ENCODE measurements around the gene ZNF132. TPM values are rescaled to one million over a fixed set of nuclear protein-coding genes. Genes with fewer than 3 reads are reported as not detected.

ZNF132 gene
- total and polyA plus RNA-seq, 2 experiments from 2014 or later: 2.2 to 5.2 TPM

DNA sequence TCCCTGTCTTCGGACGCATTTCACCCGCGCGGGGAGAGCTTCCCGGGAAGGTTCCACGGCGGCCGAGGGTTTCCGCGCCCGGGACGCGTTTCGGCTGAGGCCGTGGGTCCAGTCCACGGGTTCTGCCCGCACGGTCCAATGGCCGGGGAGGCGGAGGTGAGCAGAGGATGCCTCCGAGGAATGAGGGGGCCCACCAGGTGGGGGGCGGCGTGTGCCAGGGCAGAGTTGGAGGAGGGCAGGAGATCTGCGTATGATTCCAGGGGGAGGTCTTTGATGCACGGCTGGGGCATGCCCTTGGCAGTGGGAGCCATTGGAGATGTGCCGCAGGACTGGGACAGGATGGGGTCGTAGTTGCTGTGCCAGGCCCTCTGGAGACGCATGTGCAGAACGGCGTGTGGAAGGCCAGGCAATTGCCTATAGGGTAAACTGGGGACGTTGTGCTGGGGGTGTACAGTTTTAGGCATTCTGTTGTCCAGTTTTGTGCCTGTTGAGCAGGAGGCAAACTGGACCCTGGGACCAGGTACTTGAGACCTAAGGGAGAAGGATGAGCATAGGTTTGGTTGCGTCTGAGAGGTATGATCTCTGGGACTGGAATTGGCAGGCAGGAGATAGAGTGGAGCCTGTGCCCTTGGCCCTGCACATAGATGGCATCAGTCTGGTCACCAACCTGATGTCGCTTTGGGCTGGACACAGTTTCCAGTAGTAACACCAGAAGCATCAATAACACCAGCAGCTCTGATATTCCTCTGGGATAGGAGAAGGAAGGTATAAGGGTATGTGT, 30.8 kb downstream of the ZNF132 start:
- Mint-ChIP-seq H3K9me3 (peaks cover 10% of the 10 kb centered on the region), H3K27ac (no peak overlapping the region), H3K36me3 (ENCODE audit: low read depth) (peaks cover 8% of the 10 kb centered on the region), H3K4me1 (peaks cover 17% of the 10 kb centered on the region), H3K4me3 (peak overlapping the region; percentile 94), H3K27me3 (ENCODE audit: insufficient read depth, low read depth, poor library complexity) (peaks cover 13% of the 10 kb centered on the region)
- Histone ChIP-seq H3K4me3 (peak overlapping the region; percentile 94), H3K4me2 (peak overlapping the region; percentile 98), H3K36me3 (ENCODE audit: insufficient read depth) (no peaks in the 10 kb centered on the region), H3K9me2 (ENCODE audit: insufficient read depth) (0 out of 2 replicates have a peak, but pooled peaks cover 5% of the 10 kb centered on the region), H4K20me1 (replicated peaks; ENCODE audit: insufficient read depth) (no peaks in the 10 kb centered on the region), H3F3A (replicated peaks; ENCODE audit: low read depth) (0 out of 2 replicates have a peak, but pooled peaks cover 6% of the 10 kb centered on the region), H3K27ac (ENCODE audit: low read depth) (no peak overlapping the region), H3K27me3 (ENCODE audit: insufficient read depth) (0 out of 2 replicates have a peak, but pooled peaks cover 7% of the 10 kb centered on the region), H3K79me2 (replicated peaks; ENCODE audit: insufficient read depth) (no peaks in the 10 kb centered on the region), H3K4me1 (ENCODE audit: insufficient read depth) (no peaks in the 10 kb centered on the region), H2AFZ (peak overlapping the region; percentile 91)
- ATAC-seq (peak; percentile 48), DNase-seq (ENCODE audit: low spot score) (peak; percentile 37)
- TF ChIP-seq, protein P1, sequence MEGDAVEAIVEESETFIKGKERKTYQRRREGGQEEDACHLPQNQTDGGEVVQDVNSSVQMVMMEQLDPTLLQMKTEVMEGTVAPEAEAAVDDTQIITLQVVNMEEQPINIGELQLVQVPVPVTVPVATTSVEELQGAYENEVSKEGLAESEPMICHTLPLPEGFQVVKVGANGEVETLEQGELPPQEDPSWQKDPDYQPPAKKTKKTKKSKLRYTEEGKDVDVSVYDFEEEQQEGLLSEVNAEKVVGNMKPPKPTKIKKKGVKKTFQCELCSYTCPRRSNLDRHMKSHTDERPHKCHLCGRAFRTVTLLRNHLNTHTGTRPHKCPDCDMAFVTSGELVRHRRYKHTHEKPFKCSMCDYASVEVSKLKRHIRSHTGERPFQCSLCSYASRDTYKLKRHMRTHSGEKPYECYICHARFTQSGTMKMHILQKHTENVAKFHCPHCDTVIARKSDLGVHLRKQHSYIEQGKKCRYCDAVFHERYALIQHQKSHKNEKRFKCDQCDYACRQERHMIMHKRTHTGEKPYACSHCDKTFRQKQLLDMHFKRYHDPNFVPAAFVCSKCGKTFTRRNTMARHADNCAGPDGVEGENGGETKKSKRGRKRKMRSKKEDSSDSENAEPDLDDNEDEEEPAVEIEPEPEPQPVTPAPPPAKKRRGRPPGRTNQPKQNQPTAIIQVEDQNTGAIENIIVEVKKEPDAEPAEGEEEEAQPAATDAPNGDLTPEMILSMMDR (conservative IDR thresholded peaks at IDR 0.05; ENCODE audit: low read depth in 2 of 2): no peak
- TF ChIP-seq EZH2phosphoT487 (IDR thresholded peaks at IDR 0.05; ENCODE audit: unreplicated experiment) (no peak), CREB1 (CRISPR knock-in tag; IDR thresholded peaks at IDR 0.05; ENCODE audit: low read depth) (no peak)
- TF ChIP-seq, protein P2, sequence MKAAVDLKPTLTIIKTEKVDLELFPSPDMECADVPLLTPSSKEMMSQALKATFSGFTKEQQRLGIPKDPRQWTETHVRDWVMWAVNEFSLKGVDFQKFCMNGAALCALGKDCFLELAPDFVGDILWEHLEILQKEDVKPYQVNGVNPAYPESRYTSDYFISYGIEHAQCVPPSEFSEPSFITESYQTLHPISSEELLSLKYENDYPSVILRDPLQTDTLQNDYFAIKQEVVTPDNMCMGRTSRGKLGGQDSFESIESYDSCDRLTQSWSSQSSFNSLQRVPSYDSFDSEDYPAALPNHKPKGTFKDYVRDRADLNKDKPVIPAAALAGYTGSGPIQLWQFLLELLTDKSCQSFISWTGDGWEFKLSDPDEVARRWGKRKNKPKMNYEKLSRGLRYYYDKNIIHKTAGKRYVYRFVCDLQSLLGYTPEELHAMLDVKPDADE (IDR thresholded peaks at IDR 0.05): no peak

DNA sequence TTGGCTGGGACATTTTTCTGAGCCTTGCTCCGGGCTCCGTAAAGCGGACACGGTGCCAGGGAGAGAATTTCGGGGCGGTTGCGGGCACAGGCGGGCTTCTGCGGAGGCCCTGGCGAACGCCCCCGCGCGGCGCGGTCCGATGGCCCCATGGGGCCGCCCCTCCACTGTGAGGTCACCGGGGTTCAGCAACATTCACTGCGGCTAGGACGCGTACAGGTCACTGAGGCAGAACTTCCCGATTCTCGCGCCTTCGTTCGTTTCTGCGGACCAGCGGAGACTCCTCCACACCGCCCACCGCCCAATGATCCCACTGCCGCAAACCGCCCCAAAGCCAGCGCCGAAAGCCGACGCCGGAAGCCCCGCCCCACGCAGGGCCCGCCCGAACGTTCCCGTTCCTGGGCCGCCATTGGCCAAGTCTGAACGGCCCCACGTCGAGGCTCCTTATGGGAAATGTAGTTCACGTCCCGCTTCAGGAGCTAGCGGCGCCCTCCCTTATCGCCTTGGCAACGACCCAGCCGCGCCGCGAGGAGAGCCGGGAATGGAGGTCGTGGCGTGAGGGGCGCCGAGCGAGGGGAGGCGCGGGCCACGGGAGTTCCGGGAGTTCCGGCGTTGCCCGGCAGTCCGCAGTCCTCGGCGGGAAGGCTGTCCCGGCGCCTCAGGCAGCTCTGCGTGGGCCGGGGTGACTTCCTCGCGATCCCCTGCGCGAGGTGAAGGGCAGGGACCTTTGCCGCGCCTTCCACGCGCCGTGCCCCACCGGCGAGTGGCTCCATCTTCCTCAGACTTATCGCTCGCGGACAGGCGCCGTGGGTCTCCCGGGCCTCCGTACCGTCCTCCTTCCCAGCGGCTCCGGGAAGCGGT, 31.6 kb downstream of the ZNF132 start, which contains the start of gene ZNF584:
Gene ZNF584, plus strand, starts transcription at position 498 of the 858 bp plus-strand sequence. CDS start 499 bp downstream, outside the sequence.
- peak; percentile 95 for ATAC-seq
- TF ChIP-seq STAT1 (IDR thresholded peaks at IDR 0.05; ENCODE audit: unreplicated experiment) (no peak), CREB1 (CRISPR knock-in tag; IDR thresholded peaks at IDR 0.05; ENCODE audit: low read depth) (peak; percentile 61), NANOG (IDR thresholded peaks at IDR 0.05; ENCODE audit: borderline replicate concordance) (peak; percentile 71), POLR2AphosphoS5 (IDR thresholded peaks at IDR 0.05; ENCODE audit: low read depth) (peak; percentile 97)
- TF ChIP-seq, protein P2 (IDR thresholded peaks at IDR 0.05): peak; percentile 96
- H3K27me3 Mint-ChIP-seq (ENCODE audit: insufficient read depth, low read depth, poor library complexity): peaks cover 15% of the 10 kb centered on the region
- H3K27ac ChIP-seq (ENCODE audit: low read depth): peak within 1 kb of the TSS; percentile 50; the same call in 1 of the 2 replicates
- H3K4me2 ChIP-seq: peak within 1 kb of the TSS; percentile 98
- H3K9me3 Mint-ChIP-seq: peaks cover 13% of the 10 kb centered on the region
- H3K36me3 ChIP-seq (ENCODE audit: insufficient read depth): no peaks in the 10 kb centered on the region
- peak within 1 kb of the TSS; percentile 96 for H2AFZ ChIP-seq
- H3K36me3 Mint-ChIP-seq (ENCODE audit: low read depth): peaks cover 12% of the 10 kb centered on the region
- H3K4me3 ChIP-seq: peak within 1 kb of the TSS; percentile 94
- peaks cover 17% of the 10 kb centered on the region for H3K4me1 Mint-ChIP-seq
- no peaks in the 10 kb centered on the region for H4K20me1 ChIP-seq (replicated peaks; ENCODE audit: insufficient read depth)
- 0 out of 2 replicates have a peak, but pooled peaks cover 7% of the 10 kb centered on the region for H3K27me3 ChIP-seq (ENCODE audit: insufficient read depth)
- no peaks in the 10 kb centered on the region for H3K4me1 ChIP-seq (ENCODE audit: insufficient read depth)
- peak; percentile 99 for DNase-seq (ENCODE audit: low spot score)
- H3K4me3 Mint-ChIP-seq: peak within 1 kb of the TSS; percentile 94
- 0 out of 2 replicates have a peak, but pooled peaks cover 5% of the 10 kb centered on the region for H3K9me2 ChIP-seq (ENCODE audit: insufficient read depth)
- H3F3A ChIP-seq (replicated peaks; ENCODE audit: low read depth): 0 out of 2 replicates have a peak, but pooled peaks cover 6% of the 10 kb centered on the region
- H3K79me2 ChIP-seq (replicated peaks; ENCODE audit: insufficient read depth): no peaks in the 10 kb centered on the region
- peak within 1 kb of the TSS; percentile 88 for H3K27ac Mint-ChIP-seq
